Measurements from ENCODE around the gene PER3.

PER3 gene

DNA sequence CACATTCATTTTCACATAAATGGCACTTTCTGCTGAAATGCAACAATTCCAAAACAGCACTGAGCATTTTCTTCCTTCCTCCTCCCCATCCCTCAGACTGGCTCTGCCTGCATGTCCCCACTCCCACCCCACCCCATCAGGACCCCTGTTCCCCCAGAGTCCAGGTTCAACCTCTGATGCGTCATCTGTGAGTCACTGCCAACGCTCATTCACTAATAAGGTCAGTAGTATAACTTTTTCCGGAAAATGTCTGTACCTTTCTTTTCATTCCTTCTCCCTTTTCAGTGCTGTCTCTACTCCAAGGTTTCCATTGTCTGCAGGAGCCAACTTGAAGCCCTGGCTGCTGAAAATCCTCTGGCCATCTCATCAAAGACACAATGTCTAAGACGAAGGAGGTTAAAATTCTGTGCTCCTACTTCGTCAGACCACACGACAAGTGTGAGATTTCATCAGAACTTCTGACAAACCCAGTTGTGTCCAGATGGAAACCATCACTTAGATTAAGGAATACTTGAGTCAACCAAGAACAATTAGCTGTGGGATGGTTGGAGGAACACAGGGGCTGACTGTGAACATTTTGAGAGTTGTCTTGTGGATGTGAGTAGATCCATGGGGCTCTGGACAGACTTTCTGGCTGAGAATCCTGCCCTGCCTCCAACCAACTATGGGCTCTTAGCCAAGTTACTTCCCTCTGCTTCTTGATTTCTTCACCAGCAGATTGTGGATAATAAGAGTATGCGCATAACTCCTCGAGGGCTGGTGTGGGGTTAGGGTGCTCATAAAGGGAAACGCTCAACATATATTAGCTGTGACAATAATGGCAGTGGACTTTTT, 104.4 kb downstream of the PER3 start (continued):
- TF ChIP-seq, protein P1, sequence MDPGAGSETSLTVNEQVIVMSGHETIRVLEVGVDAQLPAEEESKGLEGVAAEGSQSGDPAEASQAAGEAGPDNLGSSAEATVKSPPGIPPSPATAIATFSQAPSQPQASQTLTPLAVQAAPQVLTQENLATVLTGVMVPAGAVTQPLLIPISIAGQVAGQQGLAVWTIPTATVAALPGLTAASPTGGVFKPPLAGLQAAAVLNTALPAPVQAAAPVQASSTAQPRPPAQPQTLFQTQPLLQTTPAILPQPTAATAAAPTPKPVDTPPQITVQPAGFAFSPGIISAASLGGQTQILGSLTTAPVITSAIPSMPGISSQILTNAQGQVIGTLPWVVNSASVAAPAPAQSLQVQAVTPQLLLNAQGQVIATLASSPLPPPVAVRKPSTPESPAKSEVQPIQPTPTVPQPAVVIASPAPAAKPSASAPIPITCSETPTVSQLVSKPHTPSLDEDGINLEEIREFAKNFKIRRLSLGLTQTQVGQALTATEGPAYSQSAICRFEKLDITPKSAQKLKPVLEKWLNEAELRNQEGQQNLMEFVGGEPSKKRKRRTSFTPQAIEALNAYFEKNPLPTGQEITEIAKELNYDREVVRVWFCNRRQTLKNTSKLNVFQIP (CRISPR knock-in tag; IDR thresholded peaks at IDR 0.05; ENCODE audit: borderline replicate concordance, low read depth): no peak
- no peak for TF ChIP-seq PPARA (CRISPR knock-in tag; IDR thresholded peaks at IDR 0.05; ENCODE audit: borderline replicate concordance)
- peak; percentile 89 for TF ChIP-seq ZNF70 (CRISPR knock-in tag; IDR thresholded peaks at IDR 0.05)

DNA sequence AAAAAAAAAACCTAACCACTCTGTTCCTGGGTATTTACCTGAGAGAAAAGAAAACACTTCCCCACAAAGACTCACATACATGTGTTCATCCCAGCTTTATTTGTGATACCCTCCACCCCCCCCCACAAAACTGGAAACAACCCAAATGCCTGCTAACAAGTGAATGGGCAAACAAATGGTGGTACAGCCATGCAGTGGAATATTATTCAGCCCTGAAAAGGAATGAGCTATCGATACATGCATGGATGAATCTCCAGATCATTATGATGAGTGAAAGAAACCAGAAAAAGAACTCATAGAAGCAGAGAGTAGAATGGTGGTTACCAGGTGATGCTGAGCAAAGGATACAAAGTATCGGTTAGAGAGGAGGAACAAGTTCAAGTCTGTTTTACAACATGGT, 106.8 kb downstream of the PER3 start:
- no peak for TF ChIP-seq ZNF565 (CRISPR knock-in tag; conservative IDR thresholded peaks at IDR 0.05; ENCODE audit: low read depth)
- TF ChIP-seq, protein P2, sequence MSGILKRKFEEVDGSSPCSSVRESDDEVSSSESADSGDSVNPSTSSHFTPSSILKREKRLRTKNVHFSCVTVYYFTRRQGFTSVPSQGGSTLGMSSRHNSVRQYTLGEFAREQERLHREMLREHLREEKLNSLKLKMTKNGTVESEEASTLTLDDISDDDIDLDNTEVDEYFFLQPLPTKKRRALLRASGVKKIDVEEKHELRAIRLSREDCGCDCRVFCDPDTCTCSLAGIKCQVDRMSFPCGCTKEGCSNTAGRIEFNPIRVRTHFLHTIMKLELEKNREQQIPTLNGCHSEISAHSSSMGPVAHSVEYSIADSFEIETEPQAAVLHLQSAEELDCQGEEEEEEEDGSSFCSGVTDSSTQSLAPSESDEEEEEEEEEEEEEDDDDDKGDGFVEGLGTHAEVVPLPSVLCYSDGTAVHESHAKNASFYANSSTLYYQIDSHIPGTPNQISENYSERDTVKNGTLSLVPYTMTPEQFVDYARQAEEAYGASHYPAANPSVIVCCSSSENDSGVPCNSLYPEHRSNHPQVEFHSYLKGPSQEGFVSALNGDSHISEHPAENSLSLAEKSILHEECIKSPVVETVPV (CRISPR knock-in tag; IDR thresholded peaks at IDR 0.05): no peak
- TF ChIP-seq ZNF70 (CRISPR knock-in tag; IDR thresholded peaks at IDR 0.05): no peak
- no peak for TF ChIP-seq RARB (CRISPR knock-in tag; IDR thresholded peaks at IDR 0.05)
- no peak for TF ChIP-seq TOX (CRISPR knock-in tag; IDR thresholded peaks at IDR 0.05; ENCODE audit: borderline replicate concordance)
- TF ChIP-seq ZFP30 (CRISPR knock-in tag; IDR thresholded peaks at IDR 0.05): no peak
- TF ChIP-seq, protein P1 (CRISPR knock-in tag; IDR thresholded peaks at IDR 0.05; ENCODE audit: borderline replicate concordance, low read depth): no peak
- TF ChIP-seq ZC3H10 (CRISPR knock-in tag; IDR thresholded peaks at IDR 0.05): no peak
- TF ChIP-seq BACH2 (CRISPR knock-in tag; IDR thresholded peaks at IDR 0.05; ENCODE audit: borderline replicate concordance): no peak
- no peak for TF ChIP-seq PPARA (CRISPR knock-in tag; IDR thresholded peaks at IDR 0.05; ENCODE audit: borderline replicate concordance)
- TF ChIP-seq ZFP3 (CRISPR knock-in tag; IDR thresholded peaks at IDR 0.05): no peak
- TF ChIP-seq, protein P3, sequence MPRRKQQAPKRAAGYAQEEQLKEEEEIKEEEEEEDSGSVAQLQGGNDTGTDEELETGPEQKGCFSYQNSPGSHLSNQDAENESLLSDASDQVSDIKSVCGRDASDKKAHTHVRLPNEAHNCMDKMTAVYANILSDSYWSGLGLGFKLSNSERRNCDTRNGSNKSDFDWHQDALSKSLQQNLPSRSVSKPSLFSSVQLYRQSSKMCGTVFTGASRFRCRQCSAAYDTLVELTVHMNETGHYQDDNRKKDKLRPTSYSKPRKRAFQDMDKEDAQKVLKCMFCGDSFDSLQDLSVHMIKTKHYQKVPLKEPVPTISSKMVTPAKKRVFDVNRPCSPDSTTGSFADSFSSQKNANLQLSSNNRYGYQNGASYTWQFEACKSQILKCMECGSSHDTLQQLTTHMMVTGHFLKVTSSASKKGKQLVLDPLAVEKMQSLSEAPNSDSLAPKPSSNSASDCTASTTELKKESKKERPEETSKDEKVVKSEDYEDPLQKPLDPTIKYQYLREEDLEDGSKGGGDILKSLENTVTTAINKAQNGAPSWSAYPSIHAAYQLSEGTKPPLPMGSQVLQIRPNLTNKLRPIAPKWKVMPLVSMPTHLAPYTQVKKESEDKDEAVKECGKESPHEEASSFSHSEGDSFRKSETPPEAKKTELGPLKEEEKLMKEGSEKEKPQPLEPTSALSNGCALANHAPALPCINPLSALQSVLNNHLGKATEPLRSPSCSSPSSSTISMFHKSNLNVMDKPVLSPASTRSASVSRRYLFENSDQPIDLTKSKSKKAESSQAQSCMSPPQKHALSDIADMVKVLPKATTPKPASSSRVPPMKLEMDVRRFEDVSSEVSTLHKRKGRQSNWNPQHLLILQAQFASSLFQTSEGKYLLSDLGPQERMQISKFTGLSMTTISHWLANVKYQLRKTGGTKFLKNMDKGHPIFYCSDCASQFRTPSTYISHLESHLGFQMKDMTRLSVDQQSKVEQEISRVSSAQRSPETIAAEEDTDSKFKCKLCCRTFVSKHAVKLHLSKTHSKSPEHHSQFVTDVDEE (CRISPR knock-in tag; IDR thresholded peaks at IDR 0.05): no peak
- TF ChIP-seq, protein P4, sequence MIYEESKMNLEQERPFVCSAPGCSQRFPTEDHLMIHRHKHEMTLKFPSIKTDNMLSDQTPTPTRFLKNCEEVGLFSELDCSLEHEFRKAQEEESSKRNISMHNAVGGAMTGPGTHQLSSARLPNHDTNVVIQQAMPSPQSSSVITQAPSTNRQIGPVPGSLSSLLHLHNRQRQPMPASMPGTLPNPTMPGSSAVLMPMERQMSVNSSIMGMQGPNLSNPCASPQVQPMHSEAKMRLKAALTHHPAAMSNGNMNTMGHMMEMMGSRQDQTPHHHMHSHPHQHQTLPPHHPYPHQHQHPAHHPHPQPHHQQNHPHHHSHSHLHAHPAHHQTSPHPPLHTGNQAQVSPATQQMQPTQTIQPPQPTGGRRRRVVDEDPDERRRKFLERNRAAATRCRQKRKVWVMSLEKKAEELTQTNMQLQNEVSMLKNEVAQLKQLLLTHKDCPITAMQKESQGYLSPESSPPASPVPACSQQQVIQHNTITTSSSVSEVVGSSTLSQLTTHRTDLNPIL (CRISPR knock-in tag; IDR thresholded peaks at IDR 0.05; ENCODE audit: low read depth): no peak

DNA sequence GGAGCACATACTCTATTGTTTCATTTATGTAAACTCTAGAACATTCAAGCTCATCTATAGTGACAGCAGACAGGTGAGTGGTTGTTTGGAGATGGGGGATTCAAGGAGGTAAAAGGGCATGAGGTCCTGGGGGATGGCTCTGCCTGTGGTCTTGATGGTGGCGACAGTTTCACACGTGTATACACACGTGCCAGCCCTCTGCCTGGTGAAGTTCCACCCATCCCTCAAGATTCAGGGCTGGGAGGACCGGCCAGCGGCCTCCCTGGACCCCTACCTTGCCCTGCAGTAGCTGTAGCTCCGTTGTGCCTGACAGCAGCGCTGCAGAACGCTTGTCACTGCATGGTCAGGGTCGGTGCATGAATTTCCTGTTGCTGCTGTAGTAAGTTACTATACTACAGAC, 107.7 kb downstream of the PER3 start:
- ATAC-seq: no peak
- TF ChIP-seq ARNTL (CRISPR knock-in tag; IDR thresholded peaks at IDR 0.05; ENCODE audit: borderline replicate concordance, low read depth) (no peak), ZC3H10 (CRISPR knock-in tag; IDR thresholded peaks at IDR 0.05) (no peak), ISL1 (CRISPR knock-in tag; IDR thresholded peaks at IDR 0.05) (no peak), BACH2 (CRISPR knock-in tag; IDR thresholded peaks at IDR 0.05; ENCODE audit: borderline replicate concordance) (no peak)
- TF ChIP-seq, protein P3 (CRISPR knock-in tag; IDR thresholded peaks at IDR 0.05): no peak
- TF ChIP-seq, protein P1 (CRISPR knock-in tag; IDR thresholded peaks at IDR 0.05; ENCODE audit: borderline replicate concordance, low read depth): no peak
- TF ChIP-seq, protein P5, sequence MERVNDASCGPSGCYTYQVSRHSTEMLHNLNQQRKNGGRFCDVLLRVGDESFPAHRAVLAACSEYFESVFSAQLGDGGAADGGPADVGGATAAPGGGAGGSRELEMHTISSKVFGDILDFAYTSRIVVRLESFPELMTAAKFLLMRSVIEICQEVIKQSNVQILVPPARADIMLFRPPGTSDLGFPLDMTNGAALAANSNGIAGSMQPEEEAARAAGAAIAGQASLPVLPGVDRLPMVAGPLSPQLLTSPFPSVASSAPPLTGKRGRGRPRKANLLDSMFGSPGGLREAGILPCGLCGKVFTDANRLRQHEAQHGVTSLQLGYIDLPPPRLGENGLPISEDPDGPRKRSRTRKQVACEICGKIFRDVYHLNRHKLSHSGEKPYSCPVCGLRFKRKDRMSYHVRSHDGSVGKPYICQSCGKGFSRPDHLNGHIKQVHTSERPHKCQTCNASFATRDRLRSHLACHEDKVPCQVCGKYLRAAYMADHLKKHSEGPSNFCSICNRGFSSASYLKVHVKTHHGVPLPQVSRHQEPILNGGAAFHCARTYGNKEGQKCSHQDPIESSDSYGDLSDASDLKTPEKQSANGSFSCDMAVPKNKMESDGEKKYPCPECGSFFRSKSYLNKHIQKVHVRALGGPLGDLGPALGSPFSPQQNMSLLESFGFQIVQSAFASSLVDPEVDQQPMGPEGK (CRISPR knock-in tag; IDR thresholded peaks at IDR 0.05; ENCODE audit: borderline replicate concordance): no peak
- TF ChIP-seq, protein P4 (CRISPR knock-in tag; IDR thresholded peaks at IDR 0.05; ENCODE audit: low read depth): no peak

More for the DNA sequence above, 106.8 kb downstream of the PER3 start:
- no peak for ATAC-seq
